ENCODE results near the gene NFATC2.

DNA sequence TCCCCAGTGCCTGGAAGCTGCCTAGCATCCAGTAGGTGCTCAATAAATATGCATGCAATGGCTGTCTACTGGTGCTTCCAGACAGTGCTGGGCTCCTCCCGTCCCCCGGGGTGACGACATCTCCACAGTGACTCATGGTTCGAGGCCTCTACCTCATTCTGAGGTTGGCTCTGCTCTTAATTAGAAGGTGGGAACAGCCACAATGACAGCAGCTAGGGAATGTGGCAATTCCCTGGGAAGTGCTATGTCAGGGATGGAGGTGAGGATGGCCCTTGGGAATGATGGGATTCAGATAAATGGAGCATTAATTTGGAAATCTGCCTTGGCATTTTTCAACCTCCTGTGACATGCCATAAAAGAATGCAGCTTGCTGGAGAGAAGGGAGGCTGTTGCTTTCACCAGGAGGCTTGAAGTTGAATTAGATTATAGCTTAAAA, 43.5 kb upstream of the NFATC2 start:
- no peak for TF ChIP-seq CTCF (IDR thresholded peaks at IDR 0.05)
- TF ChIP-seq POLR2A (IDR thresholded peaks at IDR 0.05), result no peak

Measured in uterus (tissue), 2 donors.